Measurements from ENCODE around the gene SYT9. TPM values are rescaled to one million over a fixed set of nuclear protein-coding genes. Genes with fewer than 3 reads are reported as not detected.

The SYT9 gene
- total RNA-seq, 1 donor from 2014 or later: 0.16 TPM

- no peaks in the 10 kb centered on the region for H3K36me3 ChIP-seq (ENCODE audit: insufficient read depth, low read length)
- no peak overlapping the region for H3K4me2 ChIP-seq (ENCODE audit: low read length)
- Mint-ChIP-seq H3K4me3 (ENCODE audit: unreplicated experiment) (no peak overlapping the region), H3K27me3 (ENCODE audit: low read depth, unreplicated experiment) (peaks cover 6% of the 10 kb centered on the region), H3K36me3 (ENCODE audit: low read depth, unreplicated experiment) (no peaks in the 10 kb centered on the region), H3K27ac (ENCODE audit: unreplicated experiment) (no peak overlapping the region), H3K9me3 (ENCODE audit: unreplicated experiment) (no peaks in the 10 kb centered on the region), H3K4me1 (ENCODE audit: low read depth, unreplicated experiment) (peaks cover 3% of the 10 kb centered on the region)
- no peak for TF ChIP-seq EZH2 (IDR thresholded peaks at IDR 0.05; ENCODE audit: insufficient read depth, low read length)
- no peak for TF ChIP-seq CTCF (IDR thresholded peaks at IDR 0.05; ENCODE audit: insufficient read depth, low read depth, low read length)
- no peak for FAIRE-seq
- no peaks in the 10 kb centered on the region for H3K4me1 ChIP-seq (ENCODE audit: insufficient read depth, low read length)
- no peak overlapping the region for H3K9ac ChIP-seq (ENCODE audit: low read length)
- H3K79me2 ChIP-seq (ENCODE audit: insufficient read depth, low read length): no peaks in the 10 kb centered on the region
- no peak for DNase-seq (ENCODE audit: low read depth)
- H2AFZ ChIP-seq (ENCODE audit: low read depth, low read length): no peak overlapping the region
- no peak overlapping the region for H3K27ac ChIP-seq (ENCODE audit: low read depth, low read length)
- H4K20me1 ChIP-seq (ENCODE audit: insufficient read depth, low read length): no peaks in the 10 kb centered on the region
- peaks cover 4% of the 10 kb centered on the region for H3K9me3 ChIP-seq (ENCODE audit: insufficient read depth, low read depth, low read length)
- no peak overlapping the region for H3K4me3 ChIP-seq (ENCODE audit: insufficient read depth, low read depth, low read length)
- H3K27me3 ChIP-seq (ENCODE audit: insufficient read depth, low read length): no peaks in the 10 kb centered on the region
These were observed 172.2 kb downstream of the SYT9 start for GRCh38 chr11:7423946-7424345.

DNA sequence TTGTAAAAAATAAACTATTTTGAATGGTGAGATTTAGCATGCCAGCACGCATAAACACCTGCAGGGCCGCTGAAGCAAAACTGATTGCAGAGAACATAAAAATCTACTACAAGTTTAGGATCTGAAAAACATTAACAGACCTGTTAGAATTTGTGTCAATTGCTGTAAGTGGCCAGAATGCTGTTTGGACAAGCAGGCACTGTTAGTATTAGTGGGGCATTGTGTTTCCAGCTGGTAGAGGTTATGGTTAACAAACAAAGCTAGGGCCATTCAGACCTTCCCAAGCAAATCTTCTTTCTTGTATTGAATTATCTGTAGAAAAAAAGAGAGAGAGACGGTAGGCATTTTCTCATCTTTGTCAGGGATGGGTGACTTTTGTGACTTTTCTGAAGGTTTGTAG, 176.0 kb downstream of the SYT9 start:
- Mint-ChIP-seq H3K9me3 (ENCODE audit: unreplicated experiment) (no peaks in the 10 kb centered on the region), H3K4me1 (ENCODE audit: low read depth, unreplicated experiment) (no peaks in the 10 kb centered on the region), H3K36me3 (ENCODE audit: low read depth, unreplicated experiment) (no peaks in the 10 kb centered on the region), H3K4me3 (ENCODE audit: unreplicated experiment) (no peak overlapping the region), H3K27me3 (ENCODE audit: low read depth, unreplicated experiment) (peaks cover 6% of the 10 kb centered on the region), H3K27ac (ENCODE audit: unreplicated experiment) (no peak overlapping the region)
- TF ChIP-seq EZH2 (IDR thresholded peaks at IDR 0.05; ENCODE audit: insufficient read depth, low read length): no peak
- TF ChIP-seq CTCF (IDR thresholded peaks at IDR 0.05; ENCODE audit: insufficient read depth, low read depth, low read length): no peak
- no peaks in the 10 kb centered on the region for H4K20me1 ChIP-seq (ENCODE audit: insufficient read depth, low read length)
- no peaks in the 10 kb centered on the region for H3K36me3 ChIP-seq (ENCODE audit: insufficient read depth, low read length)
- H3K79me2 ChIP-seq (ENCODE audit: insufficient read depth, low read length): no peaks in the 10 kb centered on the region
- H3K4me2 ChIP-seq (ENCODE audit: low read length): no peak overlapping the region
- no peak for DNase-seq (ENCODE audit: low read depth)
- no peak overlapping the region for H3K4me3 ChIP-seq (ENCODE audit: insufficient read depth, low read depth, low read length)
- no peaks in the 10 kb centered on the region for H3K9me3 ChIP-seq (ENCODE audit: insufficient read depth, low read depth, low read length)
- H3K4me1 ChIP-seq (ENCODE audit: insufficient read depth, low read length): no peaks in the 10 kb centered on the region
- H3K27ac ChIP-seq (ENCODE audit: low read depth, low read length): no peak overlapping the region
- FAIRE-seq: no peak
- no peak overlapping the region for H2AFZ ChIP-seq (ENCODE audit: low read depth, low read length)
- H3K27me3 ChIP-seq (ENCODE audit: insufficient read depth, low read length): no peaks in the 10 kb centered on the region
- H3K9ac ChIP-seq (ENCODE audit: low read length): no peak overlapping the region

GRCh38 chr11:7428196-7428595, 176.5 kb downstream of the SYT9 start:
- Mint-ChIP-seq H3K4me1 (ENCODE audit: low read depth, unreplicated experiment) (no peaks in the 10 kb centered on the region), H3K27ac (ENCODE audit: unreplicated experiment) (no peak overlapping the region), H3K36me3 (ENCODE audit: low read depth, unreplicated experiment) (no peaks in the 10 kb centered on the region), H3K4me3 (ENCODE audit: unreplicated experiment) (no peak overlapping the region), H3K9me3 (ENCODE audit: unreplicated experiment) (no peaks in the 10 kb centered on the region), H3K27me3 (ENCODE audit: low read depth, unreplicated experiment) (peaks cover 6% of the 10 kb centered on the region)
- Histone ChIP-seq H3K4me3 (ENCODE audit: insufficient read depth, low read depth, low read length) (no peak overlapping the region), H2AFZ (ENCODE audit: low read depth, low read length) (no peak overlapping the region), H3K79me2 (ENCODE audit: insufficient read depth, low read length) (no peaks in the 10 kb centered on the region), H3K27ac (ENCODE audit: low read depth, low read length) (no peak overlapping the region), H3K9me3 (ENCODE audit: insufficient read depth, low read depth, low read length) (no peaks in the 10 kb centered on the region), H3K4me1 (ENCODE audit: insufficient read depth, low read length) (no peaks in the 10 kb centered on the region), H4K20me1 (ENCODE audit: insufficient read depth, low read length) (no peaks in the 10 kb centered on the region), H3K36me3 (ENCODE audit: insufficient read depth, low read length) (no peaks in the 10 kb centered on the region), H3K27me3 (ENCODE audit: insufficient read depth, low read length) (no peaks in the 10 kb centered on the region), H3K9ac (ENCODE audit: low read length) (no peak overlapping the region), H3K4me2 (ENCODE audit: low read length) (no peak overlapping the region)
- FAIRE-seq (no peak), DNase-seq (ENCODE audit: low read depth) (no peak)
- TF ChIP-seq CTCF (IDR thresholded peaks at IDR 0.05; ENCODE audit: insufficient read depth, low read depth, low read length) (no peak), EZH2 (IDR thresholded peaks at IDR 0.05; ENCODE audit: insufficient read depth, low read length) (no peak)

Data from astrocyte (in vitro differentiated cells and primary cell).